GM18907 (cell line): ENCODE data around the gene NQO2.
"Not testable (repeated sequence)": the region's sequence is repeated elsewhere in the genome, so short reads cannot be mapped to it uniquely, and the experiment has no call there.

Experiments used
- ATAC-seq: cut with Tn5 transposase; IDR thresholded peaks from one replicate; pipeline ENCODE4 v1.9.1; 2021; ENCODE audit warnings: mild to moderate bottlenecking, moderate library complexity; ENCODE audit not compliant: unreplicated experiment

Gene NQO2

DNA sequence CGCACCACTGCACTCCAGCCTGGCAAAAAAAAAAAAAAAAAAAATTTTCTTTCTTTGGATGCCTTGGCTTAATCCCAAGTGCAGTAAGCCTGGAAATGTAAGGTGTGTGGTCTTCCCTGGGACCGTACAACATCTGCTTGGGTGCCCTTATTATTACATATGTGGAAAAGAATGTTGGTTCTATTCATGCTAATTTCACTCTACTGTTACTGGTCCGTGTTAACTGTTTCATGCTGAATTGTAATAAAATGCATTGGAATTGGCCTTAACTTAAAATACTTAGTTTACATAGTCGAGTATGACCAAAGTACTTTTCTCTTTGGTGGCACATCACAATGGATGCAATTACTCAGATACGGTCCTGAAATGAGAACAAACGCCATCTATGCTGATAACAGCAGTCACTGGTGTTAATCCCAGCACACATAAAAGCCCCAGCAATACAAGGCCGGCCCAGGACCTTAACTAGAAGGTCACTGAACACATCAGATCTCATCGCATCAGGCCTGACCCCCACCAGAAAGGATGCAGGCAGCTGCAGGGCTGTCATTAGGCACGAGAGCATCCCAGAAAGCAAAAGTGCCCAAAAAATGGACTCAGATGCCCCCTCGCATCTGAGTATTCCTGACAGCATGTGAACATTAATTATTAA, 29.5 kb upstream of the NQO2 start:
- no peak for ATAC-seq

DNA sequence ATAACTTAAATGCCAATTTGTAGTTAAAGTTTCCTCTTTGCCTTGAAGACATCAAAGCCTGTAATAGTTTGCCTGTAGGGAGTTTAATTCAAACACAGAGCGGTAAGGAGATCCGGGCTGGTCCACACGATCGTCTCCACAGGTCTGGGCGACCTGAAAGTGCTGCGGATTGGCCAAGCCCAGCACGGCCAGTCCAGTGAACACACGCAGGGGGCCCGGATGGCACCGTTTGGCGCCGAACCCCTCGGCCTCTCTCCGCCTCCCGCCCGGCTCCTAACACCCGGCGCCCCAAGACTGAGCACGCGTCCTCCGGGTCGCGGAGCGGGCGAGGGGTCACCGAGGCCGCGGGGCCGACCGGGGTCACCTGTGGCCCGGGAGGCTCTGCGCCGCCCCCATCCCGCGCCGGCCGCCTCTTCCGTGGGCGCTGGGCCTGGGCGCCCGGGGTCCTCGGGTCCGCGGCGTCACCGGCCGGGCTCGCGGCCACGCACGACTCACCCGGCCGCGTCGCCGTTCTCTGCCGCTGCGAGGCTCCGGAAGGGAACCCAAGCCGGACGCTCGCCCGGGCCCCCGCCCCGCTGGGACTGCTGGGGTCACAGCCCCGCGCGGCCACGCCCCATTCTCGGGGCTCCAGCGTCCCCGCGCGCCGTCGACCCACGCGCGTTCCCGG, 28.8 kb upstream of the NQO2 start:
- ATAC-seq: no peak

DNA sequence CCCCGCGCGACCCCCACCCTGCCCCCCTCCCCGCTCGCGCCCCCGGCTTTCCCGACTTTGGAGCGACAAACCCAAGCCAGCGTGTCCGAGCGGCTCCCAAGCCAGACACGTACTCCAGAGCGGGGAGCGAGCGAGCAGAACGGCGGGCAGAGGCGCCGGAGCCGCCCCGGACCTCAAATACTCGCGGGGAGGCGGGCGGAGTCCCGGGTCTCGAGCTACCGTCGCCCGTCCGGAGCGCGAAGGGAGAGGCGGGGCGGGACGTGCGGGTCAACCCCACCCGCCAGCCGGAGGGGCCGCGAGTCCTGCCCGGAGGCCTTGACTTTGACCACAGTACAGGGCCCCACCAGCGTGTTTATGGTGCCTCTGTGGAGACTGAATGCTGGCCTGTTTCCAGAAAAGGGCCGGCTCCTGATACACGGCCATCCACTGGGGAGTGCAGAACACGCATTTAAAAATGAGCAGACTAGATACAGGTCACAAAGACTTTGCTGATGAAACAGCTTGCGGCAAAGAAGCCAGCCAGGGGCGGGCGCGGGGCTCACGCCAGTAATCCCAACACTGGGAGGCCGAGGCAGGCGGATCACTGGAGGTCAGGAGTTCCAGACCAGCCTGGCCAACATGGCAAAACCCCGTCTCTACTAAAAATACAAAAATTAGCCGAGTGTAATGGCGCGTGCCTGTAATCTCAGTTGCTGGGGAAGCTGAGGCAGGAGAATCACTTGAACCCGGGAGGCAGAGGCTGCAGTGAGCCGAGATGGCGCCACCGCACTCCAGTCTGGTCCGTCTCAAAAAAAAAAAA, 28.1 kb upstream of the NQO2 start, which contains the start of gene SERPINB6:
SERPINB6 (minus strand) TSS at position 148 of the 799 bp plus-strand sequence. CDS start 12,235 bp downstream, outside the sequence.
- no peak for ATAC-seq

- ATAC-seq: not testable (repeated sequence)
Measured at GRCh38 chr6:2972219-2972487, 27.5 kb upstream of the NQO2 start.

DNA sequence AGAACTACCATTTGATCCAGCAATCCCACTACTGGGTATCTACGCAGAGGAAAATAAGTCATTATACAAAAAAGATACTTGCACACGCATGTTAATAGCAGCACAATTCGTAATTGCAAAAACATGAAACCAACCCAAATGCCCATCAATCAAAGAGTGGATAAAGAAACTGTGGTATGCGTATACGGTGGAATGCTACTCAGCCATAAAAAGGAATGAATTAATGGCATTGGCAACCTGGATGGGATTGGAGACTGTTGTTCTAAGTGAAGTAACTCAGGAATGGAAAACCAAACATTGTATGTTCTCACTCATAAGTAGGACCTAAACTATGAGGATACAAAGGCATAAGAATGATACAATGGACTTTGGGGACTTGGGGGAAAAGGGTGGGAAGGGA, 27.0 kb upstream of the NQO2 start:
- ATAC-seq: not testable (repeated sequence)

GRCh38 chr6:2973180-2973579, 26.5 kb upstream of the NQO2 start:
- ATAC-seq: not testable (repeated sequence)

DNA sequence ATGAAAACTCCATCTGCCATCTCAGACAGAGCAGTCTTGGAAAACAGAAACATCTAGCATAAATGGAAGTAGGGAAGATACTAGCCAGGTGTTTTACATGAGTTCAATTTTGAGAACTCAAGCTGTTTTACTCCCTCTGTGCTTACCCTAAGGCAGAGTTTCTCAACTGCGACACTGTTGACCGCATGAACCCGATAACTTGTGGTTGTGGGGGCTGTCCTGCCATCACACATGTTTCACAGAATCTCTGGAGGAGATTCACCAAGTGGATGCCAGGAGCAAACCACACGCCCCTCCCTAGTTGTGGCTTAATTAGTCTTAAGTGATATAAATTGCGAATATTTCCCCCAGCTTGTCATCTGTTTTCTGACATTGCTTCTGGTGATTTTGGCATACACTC, 26.0 kb upstream of the NQO2 start:
- ATAC-seq: no peak

DNA sequence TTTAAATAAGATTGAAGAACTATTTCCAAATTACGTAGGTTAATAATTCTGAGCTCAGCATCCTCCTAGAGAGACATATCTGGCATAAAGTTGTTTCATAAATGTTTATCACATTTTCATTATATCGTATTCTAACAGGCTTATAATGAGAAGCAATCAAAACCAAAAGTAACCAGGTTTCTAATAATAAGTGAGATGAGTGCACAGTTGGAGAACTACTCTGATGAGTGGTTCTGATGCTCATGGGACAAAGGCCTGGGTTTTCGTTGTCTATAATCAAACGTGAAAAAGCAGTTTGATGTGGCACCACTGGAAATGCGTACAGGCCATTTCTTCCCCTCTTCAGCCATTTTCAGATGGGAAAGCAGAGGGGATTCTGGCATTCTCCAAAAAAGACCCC, 23.6 kb upstream of the NQO2 start:
- no peak for ATAC-seq

DNA sequence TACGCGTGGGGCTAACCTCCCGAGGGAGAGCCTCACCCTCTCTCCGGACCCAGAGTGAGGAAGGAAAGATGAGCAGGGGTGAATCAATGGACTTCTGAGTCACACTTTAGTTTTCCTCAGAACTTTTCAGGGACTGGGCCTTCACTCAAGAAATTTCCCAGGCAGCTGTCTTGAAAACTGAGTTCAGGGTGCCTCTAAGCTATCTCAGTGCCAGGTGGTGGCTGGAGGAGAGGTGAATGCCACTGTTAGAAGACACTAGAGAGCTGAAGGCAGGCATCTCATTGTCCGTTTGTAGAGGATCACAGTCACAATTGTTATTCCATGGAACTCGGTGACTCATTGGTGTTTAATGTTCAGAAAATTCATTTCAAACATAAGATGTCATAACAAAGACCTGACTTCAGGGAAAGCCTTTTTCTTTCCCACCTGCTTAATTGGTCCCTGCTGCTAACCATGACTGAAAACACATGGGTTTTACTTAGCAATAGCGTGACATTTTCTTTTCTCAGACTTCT, 23.1 kb upstream of the NQO2 start:
- ATAC-seq: no peak

DNA sequence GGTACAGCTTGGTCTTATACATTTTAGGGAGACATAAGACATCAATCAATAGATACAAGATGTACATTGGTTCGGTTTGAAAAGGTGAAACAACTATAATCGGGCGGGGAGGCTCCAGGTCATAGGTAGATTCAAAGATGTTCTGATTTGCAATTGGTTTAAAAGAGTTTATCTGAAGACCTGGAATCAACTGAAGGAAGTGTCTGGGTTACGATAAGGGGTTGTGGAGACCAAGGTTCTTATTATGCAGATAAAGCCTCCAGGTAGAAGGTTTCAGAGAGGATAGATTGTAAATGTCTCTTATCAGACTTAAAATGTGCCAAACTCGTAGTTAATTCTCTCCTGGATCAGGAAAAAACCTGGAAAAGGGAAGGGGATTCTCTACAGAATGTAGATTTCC, 22.4 kb upstream of the NQO2 start:
- no peak for ATAC-seq

- ATAC-seq: no peak
Measured at GRCh38 chr6:2977799-2978590, 21.7 kb upstream of the NQO2 start.

DNA sequence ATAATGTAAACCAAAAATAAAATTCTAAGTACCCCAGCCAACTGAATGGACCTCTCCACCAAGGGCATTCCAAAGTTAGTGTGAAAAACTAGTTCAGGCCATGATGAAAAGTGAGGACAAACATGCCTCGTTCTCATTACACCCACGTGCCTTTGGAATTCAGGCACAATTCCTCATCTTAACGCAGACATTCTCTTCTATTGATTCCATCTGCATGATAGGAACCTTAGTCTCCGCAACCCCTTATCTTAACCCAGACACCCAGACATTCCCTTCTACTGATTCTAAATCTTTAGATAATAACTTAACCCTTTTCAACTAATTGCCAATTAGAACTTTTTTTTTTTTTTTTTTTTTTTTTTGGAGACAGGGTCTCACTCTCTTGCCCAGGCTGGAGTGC, 20.8 kb upstream of the NQO2 start:
- no peak for ATAC-seq

- ATAC-seq: no peak
Measured at GRCh38 chr6:2979819-2980464, 19.8 kb upstream of the NQO2 start.

- no peak for ATAC-seq
Measured at GRCh38 chr6:2980465-2980855, 19.2 kb upstream of the NQO2 start.

DNA sequence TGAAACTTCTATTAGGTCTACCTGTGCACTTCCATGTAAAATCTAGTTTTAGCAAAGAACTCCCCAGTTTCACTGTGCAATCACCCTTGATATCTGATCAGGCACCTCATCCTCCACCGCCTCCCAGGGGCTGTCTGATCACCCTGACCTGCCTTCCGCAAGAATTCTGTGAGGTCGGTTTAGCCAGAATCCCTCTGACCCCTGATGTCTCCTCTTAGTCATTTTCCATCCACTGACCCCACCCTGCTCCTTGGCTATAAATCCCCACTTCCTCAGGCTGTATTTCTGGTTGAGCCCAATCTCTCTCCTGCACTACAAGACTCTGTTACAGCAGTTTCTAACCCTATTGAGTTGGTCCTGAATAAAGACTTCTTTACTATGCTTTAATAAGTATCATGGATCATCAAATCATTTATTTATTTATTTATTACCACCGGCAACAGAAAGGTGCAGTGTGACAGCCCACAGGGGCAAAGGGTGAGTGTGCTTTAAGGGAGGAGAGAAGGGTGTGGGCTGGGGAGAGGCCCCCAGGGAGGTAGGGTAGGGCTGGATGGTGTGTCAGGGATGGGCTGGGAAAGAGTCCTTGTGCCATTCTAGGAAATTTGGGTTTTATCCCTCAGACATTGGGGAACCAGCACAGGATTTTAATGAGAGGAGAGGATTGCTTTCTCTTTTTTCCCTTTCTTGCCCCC, 17.1 kb upstream of the NQO2 start:
- no peak for ATAC-seq

DNA sequence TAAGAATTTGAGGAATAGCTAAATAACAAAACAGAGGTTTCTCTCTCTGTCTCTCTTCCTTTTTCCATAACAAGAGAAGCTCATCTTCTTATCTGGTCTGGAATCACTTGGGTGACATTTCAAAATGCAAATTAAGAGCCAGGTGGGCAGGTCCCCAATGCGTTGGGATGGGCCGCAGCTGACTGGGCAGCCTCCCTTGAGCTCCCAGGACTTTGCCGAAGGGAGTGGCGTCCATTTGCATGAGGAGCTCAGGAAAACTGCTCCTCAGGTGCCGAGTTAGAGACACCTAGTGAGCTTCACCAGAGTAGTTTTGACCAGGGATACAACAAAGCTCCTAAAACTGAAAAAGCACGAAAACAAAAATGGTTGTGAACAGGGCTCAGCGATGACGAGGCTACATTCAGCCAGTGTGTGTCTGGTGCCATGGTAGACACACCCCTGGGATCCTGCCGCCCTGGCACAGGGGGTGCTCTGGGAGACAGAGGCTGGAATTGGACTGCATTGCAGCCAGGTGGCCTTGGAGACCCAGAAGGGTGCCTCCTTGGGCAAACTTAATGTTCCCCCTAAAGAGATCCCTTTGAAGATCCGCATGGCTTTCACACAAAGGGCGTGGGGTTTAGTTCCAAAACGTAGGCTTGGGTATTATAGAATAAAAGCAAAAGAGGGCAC, 14.8 kb upstream of the NQO2 start:
- no peak for ATAC-seq

- no peak for ATAC-seq
Measured at GRCh38 chr6:2986722-2987221, 12.9 kb upstream of the NQO2 start.

- ATAC-seq: no peak
Measured at GRCh38 chr6:2988094-2988425, 11.6 kb upstream of the NQO2 start.
